ENCODE measurements around the gene LGALSL. TPM values are rescaled to one million over a fixed set of nuclear protein-coding genes. Genes with fewer than 3 reads are reported as not detected.
"Not testable (repeated sequence)": the region's sequence is repeated elsewhere in the genome, so short reads cannot be mapped to it uniquely, and the experiment has no call there.

The LGALSL gene
- total RNA-seq, 1 donor from 2014 or later: 9.4 TPM

GRCh38 chr2:64442801-64443429 is 11.0 kb upstream of the LGALSL start:
- no peak for DNase-seq

- DNase-seq: not testable (repeated sequence)
These were observed 8.0 kb upstream of the LGALSL start for GRCh38 chr2:64445970-64446369.

- peak; percentile 36 for DNase-seq
These were observed 6.5 kb upstream of the LGALSL start for GRCh38 chr2:64447317-64448040.

GRCh38 chr2:64448041-64448426 is 5.9 kb upstream of the LGALSL start:
- DNase-seq: no peak

- DNase-seq: no peak
These were observed 2.9 kb upstream of the LGALSL start for GRCh38 chr2:64451051-64451450.

- DNase-seq: peak; percentile 67
These were observed 697 bp downstream of the LGALSL start for GRCh38 chr2:64454386-64455332.

GRCh38 chr2:64455545-64455944 is 1.6 kb downstream of the LGALSL start:
- peak; percentile 15 for DNase-seq

GRCh38 chr2:64456293-64456692 is 2.3 kb downstream of the LGALSL start:
- no peak for DNase-seq

- DNase-seq: no peak
These were observed 3.6 kb downstream of the LGALSL start for GRCh38 chr2:64457524-64457923.

- no peak for DNase-seq
These were observed 5.6 kb downstream of the LGALSL start for GRCh38 chr2:64459575-64459974.

- no peak for DNase-seq
These were observed 6.4 kb downstream of the LGALSL start for GRCh38 chr2:64460330-64460729.

- DNase-seq: no peak
These were observed 7.5 kb downstream of the LGALSL start for GRCh38 chr2:64461271-64462058.

- DNase-seq: no peak
These were observed 8.2 kb downstream of the LGALSL start for GRCh38 chr2:64462171-64462570.

GRCh38 chr2:64462940-64463700 is 9.2 kb downstream of the LGALSL start:
- DNase-seq: no peak

- peak; percentile 3 for DNase-seq
These were observed 9.8 kb downstream of the LGALSL start for GRCh38 chr2:64463781-64464180.

GRCh38 chr2:64466478-64467085 is 12.6 kb downstream of the LGALSL start:
- DNase-seq: no peak

GRCh38 chr2:64467096-64467843 is 13.3 kb downstream of the LGALSL start:
- DNase-seq: no peak

- DNase-seq: no peak
These were observed 15.3 kb downstream of the LGALSL start for GRCh38 chr2:64469261-64469660.

- no peak for DNase-seq
These were observed 16.1 kb downstream of the LGALSL start for GRCh38 chr2:64470071-64470470.

GRCh38 chr2:64470766-64471295 is 16.9 kb downstream of the LGALSL start:
- DNase-seq: no peak
